GM12864 (cell line): Measurements from ENCODE around the gene ZNF521.
"Not testable (repeated sequence)": the region's sequence is repeated elsewhere in the genome, so short reads cannot be mapped to it uniquely, and the experiment has no call there.

Experiments used
- DNase-seq: peaks from one replicate; pipeline ENCODE4 v3.0.0-alpha.2; 2011; ENCODE audit warnings: low read depth
- H3K4me3 ChIP-seq: 2 replicates; pipeline ENCODE4 v1.5.1; 2011; ENCODE audit warnings: mild to moderate bottlenecking, low read depth, low read length, control low read depth
- CTCF ChIP-seq: IDR thresholded peaks from 2 replicates; pipeline ENCODE4 v1.5.1; 2011; ENCODE audit warnings: low read depth, mild to moderate bottlenecking, moderate library complexity, low read length, control low read depth, inconsistent platforms; ENCODE audit errors: missing control alignments

The ZNF521 gene

GRCh38 chr18:25042641-25043051 lies 309.3 kb downstream of the ZNF521 start:
- TF ChIP-seq CTCF, result no peak
- DNase-seq, result no peak
- no peak overlapping the region for H3K4me3 ChIP-seq

- DNase-seq, result no peak
- no peak for TF ChIP-seq CTCF
- H3K4me3 ChIP-seq, result no peak overlapping the region
Observed at GRCh38 chr18:25039781-25040180, 312.2 kb downstream of the ZNF521 start.

- TF ChIP-seq CTCF, result no peak
Observed at GRCh38 chr18:25038261-25038660, 313.7 kb downstream of the ZNF521 start.

GRCh38 chr18:25033747-25034471 lies 318.1 kb downstream of the ZNF521 start:
- TF ChIP-seq CTCF, result no peak
- DNase-seq, result no peak

More at GRCh38 chr18:25038261-25038660, 313.7 kb downstream of the ZNF521 start:
- no peak for DNase-seq
- no peak overlapping the region for H3K4me3 ChIP-seq

GRCh38 chr18:25033175-25033574 lies 318.8 kb downstream of the ZNF521 start:
- not testable (repeated sequence) for H3K4me3 ChIP-seq

More at GRCh38 chr18:25033747-25034471, 318.1 kb downstream of the ZNF521 start:
- H3K4me3 ChIP-seq, result no peak overlapping the region

GRCh38 chr18:25029802-25030201 lies 322.2 kb downstream of the ZNF521 start:
- DNase-seq, result no peak
- no peak for TF ChIP-seq CTCF
- no peak overlapping the region for H3K4me3 ChIP-seq

More at GRCh38 chr18:25033175-25033574, 318.8 kb downstream of the ZNF521 start:
- not testable (repeated sequence) for DNase-seq

GRCh38 chr18:25019931-25020330 lies 332.0 kb downstream of the ZNF521 start:
- H3K4me3 ChIP-seq, result no peak overlapping the region
- TF ChIP-seq CTCF, result no peak
- DNase-seq, result no peak
